ENCODE results near the gene FAM120B.
"Not testable (repeated sequence)": the region's sequence is repeated elsewhere in the genome, so short reads cannot be mapped to it uniquely, and the experiment has no call there.

FAM120B gene

DNA sequence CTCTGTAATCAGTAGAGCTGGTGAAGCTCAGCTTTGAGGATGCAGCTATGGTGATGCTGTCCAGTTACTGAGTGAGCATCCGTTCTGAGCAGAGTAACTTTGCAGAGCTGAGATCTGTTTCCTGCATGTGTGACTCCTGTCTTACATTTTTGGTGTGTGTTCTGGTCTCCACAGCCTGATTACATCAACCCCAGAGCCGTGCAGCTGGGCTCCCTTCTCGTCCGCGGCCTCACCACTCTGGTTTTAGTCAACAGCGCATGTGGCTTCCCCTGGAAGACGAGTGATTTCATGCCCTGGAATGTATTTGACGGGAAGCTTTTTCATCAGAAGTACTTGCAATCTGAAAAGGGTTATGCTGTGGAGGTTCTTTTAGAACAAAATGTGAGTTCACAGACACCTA lies 81.6 kb downstream of the FAM120B start:
- no peak for DNase-seq (ENCODE audit: low read depth)

DNA sequence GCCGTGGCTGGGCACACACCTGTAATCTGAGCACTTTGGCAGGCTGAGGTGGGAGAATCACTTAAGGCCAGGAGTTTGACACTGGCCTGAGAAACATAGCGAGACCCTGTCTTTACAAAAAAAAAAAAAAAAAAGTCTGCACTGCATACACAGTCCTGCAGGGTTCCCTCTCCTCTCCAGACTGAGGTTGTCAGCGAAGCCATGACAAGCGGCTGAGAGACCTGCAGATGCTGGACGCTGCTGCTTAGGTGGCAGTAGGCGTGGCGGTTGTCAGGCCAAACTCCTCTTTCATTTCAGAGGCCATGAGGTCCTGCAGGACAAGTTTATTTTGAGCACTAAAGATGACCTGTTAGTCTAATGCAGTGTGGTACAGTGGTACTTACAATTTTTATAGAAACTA lies 86.5 kb downstream of the FAM120B start:
- no peak for DNase-seq (ENCODE audit: low read depth)

DNA sequence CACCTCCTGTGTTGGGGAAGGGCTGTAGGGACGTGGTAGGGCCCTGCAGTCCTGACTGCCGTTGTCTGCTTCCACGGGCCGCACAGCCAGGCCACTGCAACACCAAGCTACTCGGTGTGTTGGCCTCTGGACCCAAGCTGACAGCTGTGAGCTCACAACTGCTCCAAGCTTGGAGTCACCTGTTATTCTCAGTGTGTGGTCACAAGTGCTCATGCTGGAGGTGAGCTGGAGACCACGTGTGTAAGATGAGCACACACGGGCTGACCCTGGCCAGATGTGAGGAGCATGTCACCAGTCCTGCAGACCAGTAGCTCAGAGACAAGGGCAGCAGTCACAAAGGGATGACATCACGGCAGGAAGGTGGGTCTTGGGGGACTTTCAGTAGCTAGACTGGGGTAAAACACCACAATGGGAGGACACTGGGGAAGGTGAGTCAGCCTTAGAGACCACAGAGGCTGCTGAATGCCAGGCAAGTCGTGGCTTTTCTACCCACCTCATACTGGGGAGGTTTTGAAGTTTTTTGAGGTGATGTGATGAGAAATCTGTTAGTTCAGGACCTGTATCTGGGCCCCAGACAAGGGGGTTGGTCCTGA lies 87.3 kb downstream of the FAM120B start:
- no peak for DNase-seq (ENCODE audit: low read depth)

DNA sequence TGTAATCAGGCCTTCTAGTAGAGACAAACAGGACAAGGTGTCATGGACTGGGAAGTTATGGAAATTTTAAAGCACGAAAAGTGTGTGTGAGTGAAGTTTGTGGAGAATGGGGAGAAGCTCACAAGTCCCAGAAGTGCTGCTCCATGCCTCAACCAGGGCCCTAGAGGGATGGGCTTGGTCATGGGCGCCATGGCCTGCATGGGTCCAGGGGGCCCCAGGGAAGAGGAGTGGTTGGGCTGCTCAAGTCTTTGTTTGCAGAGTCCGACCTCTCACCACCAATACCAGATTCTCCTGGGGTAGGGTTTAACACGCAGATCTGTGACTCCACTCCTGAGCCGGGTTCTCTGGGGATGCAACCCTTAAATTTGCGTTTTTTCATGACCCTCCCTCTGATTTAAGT lies 88.4 kb downstream of the FAM120B start:
- no peak for DNase-seq (ENCODE audit: low read depth)

DNA sequence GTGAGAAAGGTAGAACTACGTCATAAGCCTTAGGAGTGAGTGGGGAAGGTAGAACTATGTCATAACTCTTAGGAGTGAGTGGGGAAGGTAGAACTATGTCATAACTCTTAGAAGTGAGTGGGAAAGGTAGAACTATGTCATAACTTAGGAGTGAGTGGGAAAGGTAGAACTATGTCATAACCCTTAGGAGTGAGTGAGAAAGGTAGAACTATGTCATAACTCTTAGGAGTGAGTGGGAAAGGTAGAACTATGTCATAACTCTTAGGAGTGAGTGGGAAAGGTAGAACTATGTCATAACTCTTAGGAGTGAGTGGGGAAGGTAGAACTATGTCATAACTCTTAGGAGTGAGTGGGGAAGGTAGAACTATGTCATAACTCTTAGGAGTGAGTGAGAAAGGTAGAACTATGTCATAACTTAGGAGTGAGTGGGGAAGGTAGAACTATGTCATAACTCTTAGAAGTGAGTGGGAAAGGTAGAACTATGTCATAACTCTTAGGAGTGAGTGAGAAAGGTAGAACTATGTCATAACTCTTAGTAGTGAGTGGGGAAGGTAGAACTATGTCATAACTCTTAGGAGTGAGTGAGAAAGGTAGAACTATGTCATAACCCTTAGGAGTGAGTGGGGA lies 92.3 kb downstream of the FAM120B start:
- DNase-seq (ENCODE audit: low read depth), result not testable (repeated sequence)

DNA sequence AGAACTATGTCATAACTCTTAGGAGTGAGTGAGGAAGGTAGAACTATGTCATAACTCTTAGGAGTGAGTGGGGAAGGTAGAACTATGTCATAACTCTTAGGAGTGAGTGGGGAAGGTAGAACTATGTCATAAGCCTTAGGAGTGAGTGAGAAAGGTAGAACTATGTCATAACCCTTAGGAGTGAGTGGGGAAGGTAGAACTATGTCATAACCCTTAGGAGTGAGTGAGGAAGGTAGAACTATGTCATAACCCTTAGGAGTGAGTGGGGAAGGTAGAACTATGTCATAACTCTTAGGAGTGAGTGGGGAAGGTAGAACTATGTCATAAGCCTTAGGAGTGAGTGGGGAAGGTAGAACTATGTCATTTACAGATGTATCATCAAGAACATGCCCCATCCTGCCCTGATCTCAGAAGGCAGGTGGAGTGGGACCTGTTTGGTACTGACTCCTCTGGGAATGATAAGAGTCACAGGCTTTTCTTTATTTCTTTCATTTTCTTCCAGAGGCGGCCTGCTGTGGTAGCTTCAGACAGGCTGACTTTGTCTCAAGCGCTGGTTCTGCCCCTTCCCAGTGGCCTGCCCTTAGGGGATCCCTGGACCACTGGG lies 93.5 kb downstream of the FAM120B start:
- DNase-seq (ENCODE audit: low read depth), result not testable (repeated sequence)

DNA sequence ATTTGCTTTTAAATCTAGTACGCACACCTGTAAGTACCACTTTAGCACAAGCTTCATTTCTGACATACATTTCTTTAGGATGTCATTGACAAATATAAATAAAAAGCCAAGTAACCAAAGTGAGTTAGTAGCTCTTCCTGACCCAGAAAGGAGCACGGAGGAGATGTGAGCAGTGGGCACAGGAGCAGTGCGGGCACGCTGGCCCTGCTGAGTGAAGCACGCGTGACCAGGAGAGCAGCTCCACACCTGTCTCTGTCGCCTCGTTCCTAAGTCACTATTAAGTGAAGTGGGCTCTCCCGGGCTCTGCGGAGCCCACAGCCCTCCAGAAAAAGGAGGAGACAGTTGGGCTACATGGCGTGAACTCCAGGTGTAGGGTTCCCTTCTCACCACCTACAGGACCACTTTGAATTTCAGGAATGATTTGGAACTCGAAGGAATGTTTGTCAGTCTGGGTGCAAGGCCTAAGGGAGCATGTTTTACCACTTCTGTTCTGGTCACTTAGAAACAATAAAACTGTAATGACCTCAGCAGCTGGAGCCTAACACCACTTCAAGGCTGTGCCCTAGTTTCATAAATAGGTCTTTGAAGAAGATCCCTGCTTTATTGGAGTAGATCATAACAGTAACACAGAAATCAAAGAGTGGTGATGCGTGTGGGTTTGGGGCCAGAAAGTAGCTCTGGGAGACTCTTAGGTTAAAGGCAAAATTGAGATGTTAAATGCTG lies 95.9 kb downstream of the FAM120B start:
- no peak for DNase-seq (ENCODE audit: low read depth)

DNA sequence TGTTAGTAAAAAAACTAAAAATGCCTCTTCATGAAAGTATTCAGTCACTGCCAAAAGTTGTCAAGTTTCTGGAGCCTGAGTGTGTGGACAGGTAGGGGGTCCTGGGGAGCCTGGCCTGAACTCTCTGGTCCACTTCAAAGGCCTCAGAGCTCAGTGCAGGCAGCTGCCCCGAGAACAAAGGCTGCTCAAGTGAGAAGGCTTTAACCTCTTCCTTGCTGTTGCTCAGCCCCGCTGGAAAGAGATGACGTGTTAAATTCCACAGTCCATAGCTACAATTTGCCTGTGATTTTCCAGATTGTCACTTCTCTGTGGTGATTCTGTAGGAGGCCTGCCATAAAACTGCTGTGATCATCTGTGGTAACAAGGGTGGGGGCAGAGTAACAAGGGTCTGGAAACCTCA lies 96.9 kb downstream of the FAM120B start:
- no peak for DNase-seq (ENCODE audit: low read depth)

DNA sequence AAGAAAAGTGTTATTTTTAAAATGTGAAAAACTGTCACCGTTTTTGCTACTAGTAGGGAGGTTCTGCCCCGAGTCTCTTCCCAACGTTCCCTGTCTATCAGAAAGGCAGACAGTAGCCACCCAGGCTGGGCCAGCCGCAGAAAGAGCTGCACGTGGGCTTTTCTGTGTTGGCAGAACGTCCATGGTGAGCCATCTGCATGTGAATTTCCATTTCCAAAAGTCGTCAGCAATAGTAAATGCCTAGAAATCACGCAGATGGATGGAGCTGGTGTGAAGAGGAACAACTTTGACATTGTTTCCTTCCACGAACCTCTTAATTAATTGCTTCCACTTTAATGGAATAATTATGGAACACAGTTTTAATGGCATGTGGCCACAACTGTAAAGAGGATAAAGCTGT lies 97.5 kb downstream of the FAM120B start:
- DNase-seq (ENCODE audit: low read depth), result no peak

DNA sequence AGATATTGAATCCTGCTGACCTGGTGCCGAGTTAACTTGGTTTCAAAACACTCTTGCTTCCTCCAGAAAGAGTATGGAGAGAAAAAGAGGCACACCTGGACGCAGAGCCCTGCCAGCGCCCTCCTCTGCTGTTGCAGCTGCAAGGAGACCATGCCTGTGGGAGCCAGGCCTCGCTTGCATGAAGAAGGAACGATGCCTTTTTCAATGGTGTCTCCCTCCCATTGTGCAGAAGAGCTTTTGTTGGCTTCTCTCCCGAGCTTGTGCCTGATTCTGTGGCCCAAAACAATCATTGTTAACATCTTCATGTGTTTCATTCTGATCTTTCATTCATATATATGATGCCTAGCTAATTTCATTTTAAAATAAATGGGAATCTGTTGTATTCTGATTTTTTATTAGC lies 98.1 kb downstream of the FAM120B start:
- no peak for DNase-seq (ENCODE audit: low read depth)

DNA sequence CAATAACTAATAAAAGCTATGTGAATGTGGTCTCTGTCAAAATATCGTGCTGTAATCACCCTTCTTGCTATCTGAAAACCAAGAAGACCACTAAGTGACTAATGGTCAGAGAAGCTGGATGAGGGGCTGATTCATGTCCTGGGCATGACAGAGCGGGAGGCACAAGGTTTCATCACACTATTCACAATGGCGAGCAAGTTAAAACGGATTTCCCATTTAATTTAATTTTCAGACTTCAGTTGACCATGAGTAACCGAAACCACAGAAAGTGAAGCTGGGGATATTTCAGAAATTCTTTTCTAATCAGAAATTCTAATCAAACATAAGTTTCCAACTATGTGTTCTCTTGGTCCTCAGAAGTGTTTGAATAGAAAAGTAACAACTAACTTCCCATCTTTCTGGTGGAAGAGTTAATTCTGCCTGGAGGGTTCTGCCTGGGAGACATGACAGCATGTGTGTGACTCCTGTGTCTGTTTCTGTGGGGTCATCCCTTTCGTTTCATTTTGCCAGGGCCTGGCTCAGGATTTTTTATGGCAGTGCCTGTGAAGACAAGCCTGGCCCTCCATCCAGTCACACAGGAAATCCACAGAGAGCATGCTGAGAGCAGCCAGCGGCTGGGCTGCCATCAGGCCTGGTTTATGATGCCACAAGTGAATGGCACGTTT lies 98.9 kb downstream of the FAM120B start:
- no peak for DNase-seq (ENCODE audit: low read depth)

DNA sequence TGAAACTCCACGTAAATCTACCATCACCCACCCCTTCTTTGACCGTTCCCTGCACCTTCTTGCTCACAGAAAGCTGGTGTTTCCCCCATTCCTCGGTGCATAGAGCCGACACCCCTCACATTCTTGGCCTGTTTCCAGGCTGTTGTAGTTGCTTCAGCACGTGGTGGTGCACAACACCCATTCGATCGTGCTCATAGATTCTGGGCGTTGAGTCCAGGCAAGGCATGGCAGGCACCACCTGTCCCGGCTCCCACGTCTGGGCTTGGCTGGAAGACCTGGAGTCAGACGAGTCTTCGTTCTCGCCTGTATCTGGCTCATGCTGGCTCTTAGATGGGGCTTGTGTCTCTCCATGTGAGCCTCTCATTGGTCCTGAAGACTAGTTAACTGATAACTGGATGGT lies 100.6 kb downstream of the FAM120B start:
- DNase-seq (ENCODE audit: low read depth), result no peak

DNA sequence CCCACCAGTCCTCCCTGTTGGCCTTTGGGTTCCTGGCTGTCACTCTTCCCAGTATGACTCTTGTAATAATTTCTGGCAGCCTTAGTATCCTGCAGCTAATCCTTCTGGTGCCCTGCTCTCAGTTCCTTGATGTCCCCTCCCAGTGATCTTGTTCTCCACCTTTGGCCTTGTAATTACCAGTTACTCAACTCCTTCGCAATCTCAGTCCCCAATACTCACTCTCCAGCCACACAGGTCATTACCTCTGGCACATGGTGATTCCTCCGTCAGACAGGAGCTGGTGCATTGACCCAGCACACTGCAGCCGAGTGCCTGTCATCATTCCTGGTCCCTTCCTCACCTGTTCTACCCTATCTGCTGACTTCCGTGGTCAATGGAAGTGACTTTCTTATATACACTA lies 101.4 kb downstream of the FAM120B start:
- no peak for DNase-seq (ENCODE audit: low read depth)

DNA sequence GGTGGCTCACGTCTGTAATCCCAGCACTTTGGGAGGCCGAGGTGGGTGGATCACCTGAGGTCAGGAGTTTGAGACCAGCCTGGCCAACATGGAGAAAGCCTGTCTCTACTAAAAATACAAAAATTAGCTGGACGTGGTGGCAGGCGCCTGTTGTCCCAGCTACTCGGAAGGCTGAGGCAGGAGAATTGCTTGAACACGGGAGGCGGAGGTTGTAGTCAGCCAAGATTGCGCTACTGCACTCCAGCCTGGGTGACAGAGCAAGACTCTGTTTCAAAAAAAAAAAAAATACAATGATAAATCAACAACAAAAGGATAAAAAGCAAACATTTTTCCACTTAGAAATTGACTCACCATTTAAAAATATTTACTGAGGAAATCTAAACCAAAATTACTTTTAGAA lies 103.2 kb downstream of the FAM120B start:
- DNase-seq (ENCODE audit: low read depth), result not testable (repeated sequence)

DNA sequence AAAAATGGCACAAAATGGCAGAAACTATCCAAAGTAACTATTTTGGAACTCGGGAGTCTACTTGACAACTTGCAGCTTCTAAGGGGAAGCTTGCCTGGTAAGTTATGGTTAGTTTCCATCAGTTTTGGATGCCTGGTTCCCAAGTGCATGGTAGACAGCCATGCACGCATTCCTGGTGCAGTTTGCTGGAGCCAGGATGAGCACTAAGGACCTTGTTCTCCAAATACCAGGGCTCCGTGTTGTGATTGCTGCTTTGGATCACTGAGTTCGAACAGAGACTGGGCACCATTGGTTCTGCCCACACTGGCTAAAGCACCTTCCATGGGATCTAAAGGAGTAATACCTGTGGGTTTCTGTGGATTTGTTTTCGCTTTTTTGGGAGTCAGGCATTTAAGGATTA lies 103.7 kb downstream of the FAM120B start:
- no peak for DNase-seq (ENCODE audit: low read depth)

DNA sequence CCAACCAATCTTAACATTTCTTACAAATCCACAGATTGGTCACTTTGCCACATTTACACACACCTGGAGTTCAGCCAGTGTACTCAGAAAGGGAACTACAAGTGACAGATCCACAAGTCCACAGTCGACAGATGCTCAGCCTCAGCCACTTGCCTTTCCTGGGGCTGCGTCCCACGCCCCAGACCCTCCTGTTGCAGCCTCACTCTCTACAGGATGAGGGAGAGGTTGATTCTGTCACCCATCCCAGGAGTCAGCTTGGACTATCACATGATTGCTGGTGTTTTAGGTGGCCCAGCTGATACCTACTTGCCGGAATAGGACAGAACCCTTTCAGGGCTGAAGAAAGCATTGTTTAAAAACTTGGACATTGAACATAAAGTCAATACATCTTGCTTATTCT lies 108.8 kb downstream of the FAM120B start:
- no peak for DNase-seq (ENCODE audit: low read depth)

DNA sequence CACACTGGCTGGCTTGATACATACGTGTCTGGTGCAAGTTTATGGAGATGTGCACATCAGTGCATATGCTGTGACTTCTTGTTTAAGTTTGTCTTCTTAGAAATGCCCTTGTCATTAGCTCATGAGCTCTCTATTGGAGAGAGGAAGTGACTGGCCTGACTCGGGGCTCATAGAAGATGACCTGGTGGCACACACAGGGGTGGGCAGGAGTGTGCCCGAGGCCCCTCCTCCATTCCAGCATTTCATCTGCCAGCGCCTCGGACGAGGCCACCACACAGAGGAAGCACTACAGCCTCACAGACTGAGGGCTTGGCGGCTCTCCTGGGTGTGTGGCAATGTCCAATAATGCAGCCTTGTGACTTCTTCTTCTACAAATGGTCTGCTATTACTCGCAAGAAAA lies 109.7 kb downstream of the FAM120B start:
- DNase-seq (ENCODE audit: low read depth), result no peak

DNA sequence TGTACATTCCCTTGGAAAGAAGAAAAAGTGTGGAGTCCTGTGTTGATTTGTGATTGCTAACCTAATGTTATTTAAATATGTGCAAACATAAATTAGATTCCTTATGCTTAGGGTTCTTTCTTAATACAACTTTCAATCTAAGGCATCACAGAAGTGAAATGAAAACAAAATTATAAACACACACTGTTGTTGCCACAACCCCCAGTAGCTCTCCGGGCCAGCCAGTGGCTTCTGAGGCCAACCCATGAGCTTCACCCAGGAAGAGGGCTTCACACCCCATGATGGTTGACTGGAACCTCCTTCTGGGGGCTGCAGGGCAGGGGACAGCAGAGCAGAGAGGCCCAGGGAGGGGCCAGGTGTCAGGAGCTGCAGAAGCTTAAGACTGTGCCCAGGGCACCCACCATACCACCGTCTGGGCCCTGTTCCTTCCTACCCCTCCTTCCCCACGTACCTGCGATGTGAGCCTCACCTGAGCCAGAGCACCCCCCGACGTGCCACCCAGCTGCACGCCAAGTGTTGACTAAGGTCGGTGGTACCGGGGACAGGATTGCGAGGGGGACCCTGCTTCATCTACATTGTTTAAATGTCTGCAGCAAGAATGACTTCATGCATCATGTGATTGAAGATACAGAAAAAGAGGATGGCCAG lies 110.5 kb downstream of the FAM120B start:
- no peak for DNase-seq (ENCODE audit: low read depth)

DNA sequence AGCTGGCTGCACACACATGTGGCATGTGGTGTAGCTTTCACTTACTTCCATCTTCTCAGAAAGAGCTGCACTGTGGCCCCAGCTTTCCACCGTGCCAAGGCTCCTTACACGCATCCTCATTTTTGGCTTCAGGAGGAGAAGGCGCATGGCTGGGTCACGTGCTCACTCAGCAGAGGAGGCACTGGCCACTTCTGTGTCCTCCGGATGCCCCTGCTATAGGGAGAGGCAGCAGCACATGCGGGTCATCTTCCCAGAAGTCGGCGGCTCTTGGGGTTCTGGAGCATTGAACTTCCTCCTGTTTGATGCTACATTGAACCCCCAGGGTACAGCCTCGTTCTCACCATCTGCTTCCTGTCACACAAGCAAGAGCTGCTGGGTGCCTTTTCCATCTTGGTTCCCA lies 111.3 kb downstream of the FAM120B start:
- no peak for DNase-seq (ENCODE audit: low read depth)

DNA sequence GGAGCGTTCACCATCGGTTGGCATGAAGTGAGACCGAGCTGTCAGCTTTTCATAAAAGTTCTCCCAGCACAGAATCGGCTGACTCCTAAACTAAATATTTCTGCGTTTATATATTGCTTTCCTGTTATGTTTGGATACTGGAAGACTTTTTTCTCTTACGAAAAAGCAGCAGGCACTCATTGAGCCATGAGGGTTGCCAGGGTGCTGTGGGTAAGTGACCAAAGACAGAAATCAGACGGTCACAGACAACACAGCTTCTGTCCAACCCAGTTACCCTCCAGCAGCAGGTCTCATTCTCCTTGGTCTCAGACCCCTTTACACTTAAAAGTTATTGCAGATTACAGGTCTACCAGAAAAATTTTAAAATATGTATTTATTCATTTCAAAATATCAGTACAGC lies 113.7 kb downstream of the FAM120B start:
- no peak for DNase-seq (ENCODE audit: low read depth)

DNA sequence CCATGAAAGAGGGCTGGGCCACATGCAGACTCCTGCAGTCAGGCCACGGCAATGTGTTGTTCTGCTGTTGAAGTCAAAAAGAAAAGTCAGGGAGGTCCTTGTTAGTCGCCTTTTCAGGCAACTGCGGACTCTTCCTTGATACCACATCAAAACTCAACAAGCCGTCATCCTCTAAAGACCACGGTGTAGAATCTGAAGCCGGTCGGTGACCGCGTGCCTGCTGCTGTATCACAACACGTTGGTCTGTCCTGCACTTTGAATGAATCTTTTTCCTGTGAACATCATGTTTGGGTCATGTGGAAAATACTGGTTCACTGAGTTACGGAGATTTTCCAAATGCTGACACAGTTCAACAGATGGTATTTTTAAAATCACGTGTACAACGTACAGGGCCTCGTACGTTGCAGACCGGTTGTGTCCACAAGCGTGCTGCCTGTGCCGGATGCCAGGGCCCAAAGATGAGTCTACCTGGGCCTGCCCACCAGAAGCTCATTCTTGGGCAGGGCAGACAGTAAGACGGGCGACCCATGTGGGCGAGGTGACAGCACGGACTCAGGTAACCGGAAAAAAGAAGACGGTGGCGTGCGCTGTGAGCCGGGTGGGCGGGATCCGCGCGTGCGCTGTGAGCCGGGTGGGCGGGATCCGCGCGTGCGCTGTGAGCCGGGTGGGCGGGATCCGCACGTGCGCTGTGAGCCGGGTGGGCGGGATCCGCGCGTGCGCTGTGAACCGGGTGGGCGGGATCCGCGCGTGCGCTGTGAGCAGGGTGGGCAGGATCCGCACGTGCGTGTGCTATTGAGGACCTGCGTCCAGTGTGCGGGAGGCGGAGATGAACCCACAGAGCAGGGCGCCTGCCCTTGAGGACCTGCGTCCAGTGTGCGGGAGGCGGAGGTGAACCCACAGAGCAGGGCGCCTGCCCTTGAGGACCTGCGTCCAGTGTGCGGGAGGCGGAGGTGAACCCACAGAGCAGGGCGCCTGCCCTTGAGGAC lies 114.5 kb downstream of the FAM120B start:
- DNase-seq (ENCODE audit: low read depth), result no peak
